Measurements from ENCODE around the gene TRPM8. TPM values are rescaled to one million over a fixed set of nuclear protein-coding genes. Genes with fewer than 3 reads are reported as not detected.

Gene TRPM8
- total RNA-seq, 1 donor from 2014 or later = not detected

- Mint-ChIP-seq H3K9me3 (no peaks in the 10 kb centered on the region), H3K4me3 (no peak overlapping the region), H3K4me1 (peaks cover 14% of the 10 kb centered on the region), H3K36me3 (no peaks in the 10 kb centered on the region), H3K27ac (no peak overlapping the region), H3K27me3 (ENCODE audit: low read depth) (peaks cover 33% of the 10 kb centered on the region)
- no peak for TF ChIP-seq CTCF (IDR thresholded peaks at IDR 0.05; ENCODE audit: unreplicated experiment)
- no peak for DNase-seq (ENCODE audit: low spot score in 2 of 2, unreplicated experiment in 2 of 2)
Measured at GRCh38 chr2:233991196-233991595, 74.0 kb downstream of the TRPM8 start.

GRCh38 chr2:233992513-233993217, 75.5 kb downstream of the TRPM8 start:
- H3K4me1 Mint-ChIP-seq = peaks cover 15% of the 10 kb centered on the region
- H3K27ac Mint-ChIP-seq = no peak overlapping the region
- peaks cover 31% of the 10 kb centered on the region for H3K27me3 Mint-ChIP-seq (ENCODE audit: low read depth)
- no peak for DNase-seq (ENCODE audit: low spot score in 2 of 2, unreplicated experiment in 2 of 2)
- H3K9me3 Mint-ChIP-seq = no peaks in the 10 kb centered on the region
- no peak overlapping the region for H3K4me3 Mint-ChIP-seq
- no peak for TF ChIP-seq CTCF (IDR thresholded peaks at IDR 0.05; ENCODE audit: unreplicated experiment)
- no peaks in the 10 kb centered on the region for H3K36me3 Mint-ChIP-seq

DNA sequence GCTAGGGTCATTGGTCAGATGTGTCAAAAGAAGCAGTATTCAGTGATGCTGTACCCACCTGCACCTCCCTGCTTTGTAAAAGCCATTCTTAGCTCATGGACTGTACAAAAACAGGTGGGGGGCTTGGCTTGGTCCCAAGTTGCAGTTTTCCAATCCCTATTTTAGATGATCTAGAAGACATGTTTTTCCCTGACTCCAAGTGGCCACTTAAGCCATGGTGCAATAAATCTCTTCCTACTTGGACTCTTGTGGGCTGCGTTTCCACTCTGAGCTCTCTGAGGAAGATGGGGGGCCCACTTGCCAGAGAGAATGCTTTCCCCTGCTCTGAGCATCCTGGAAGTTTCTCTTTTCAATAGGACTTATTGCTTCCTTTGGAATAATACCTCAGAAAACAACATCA, 76.3 kb downstream of the TRPM8 start:
- no peak for TF ChIP-seq CTCF (IDR thresholded peaks at IDR 0.05; ENCODE audit: unreplicated experiment)

GRCh38 chr2:233994151-233994550, 77.0 kb downstream of the TRPM8 start:
- no peak overlapping the region for H3K4me3 Mint-ChIP-seq
- no peak overlapping the region for H3K27ac Mint-ChIP-seq
- no peak for DNase-seq (ENCODE audit: low spot score in 2 of 2, unreplicated experiment in 2 of 2)
- H3K9me3 Mint-ChIP-seq = no peaks in the 10 kb centered on the region
- H3K4me1 Mint-ChIP-seq = peaks cover 17% of the 10 kb centered on the region
- peaks cover 21% of the 10 kb centered on the region for H3K27me3 Mint-ChIP-seq (ENCODE audit: low read depth)
- no peak for TF ChIP-seq CTCF (IDR thresholded peaks at IDR 0.05; ENCODE audit: unreplicated experiment)
- H3K36me3 Mint-ChIP-seq = no peaks in the 10 kb centered on the region

More for the DNA sequence above, 76.3 kb downstream of the TRPM8 start:
- Mint-ChIP-seq H3K9me3 (no peaks in the 10 kb centered on the region), H3K36me3 (no peaks in the 10 kb centered on the region), H3K4me3 (no peak overlapping the region), H3K4me1 (peaks cover 17% of the 10 kb centered on the region), H3K27me3 (ENCODE audit: low read depth) (peaks cover 24% of the 10 kb centered on the region), H3K27ac (no peak overlapping the region)
- DNase-seq (ENCODE audit: low spot score in 2 of 2, unreplicated experiment in 2 of 2) = no peak

DNA sequence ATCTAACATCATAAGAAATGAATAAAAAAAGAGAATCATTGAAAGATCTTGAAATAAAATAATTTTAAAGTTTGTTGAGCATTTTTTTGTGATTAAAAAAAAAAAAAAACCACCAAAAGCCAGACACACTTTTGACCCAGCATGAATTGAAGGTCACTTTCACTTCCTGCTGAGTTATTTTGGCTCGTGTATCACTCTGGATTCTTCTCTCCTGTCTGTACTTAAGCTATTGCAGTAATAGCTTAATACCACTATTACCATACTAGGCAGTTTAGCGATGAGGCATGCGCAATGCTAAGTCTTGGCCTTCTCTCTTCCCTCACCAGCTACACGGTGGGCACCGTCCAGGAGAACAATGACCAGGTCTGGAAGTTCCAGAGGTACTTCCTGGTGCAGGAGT, 78.8 kb downstream of the TRPM8 start:
- Mint-ChIP-seq H3K36me3 (no peaks in the 10 kb centered on the region), H3K27me3 (ENCODE audit: low read depth) (peaks cover 13% of the 10 kb centered on the region), H3K27ac (no peak overlapping the region), H3K4me3 (no peak overlapping the region), H3K4me1 (peaks cover 13% of the 10 kb centered on the region), H3K9me3 (no peaks in the 10 kb centered on the region)
- no peak for DNase-seq (ENCODE audit: low spot score in 2 of 2, unreplicated experiment in 2 of 2)
- TF ChIP-seq CTCF (IDR thresholded peaks at IDR 0.05; ENCODE audit: unreplicated experiment) = no peak
